ENCODE data around the gene TMEFF1. TPM values are rescaled to one million over a fixed set of nuclear protein-coding genes. Genes with fewer than 3 reads are reported as not detected.

Gene TMEFF1
- polyA plus RNA-seq, 1 donor (not counting 4 experiments of a cell fraction or from before 2014, with no cell fraction given), result not detected

GRCh38 chr9:100479820-100480219 is 6.9 kb downstream of the TMEFF1 start:
- TF ChIP-seq EZH2 (IDR thresholded peaks at IDR 0.05; ENCODE audit: low read length) (no peak), CTCF (optimal IDR thresholded peaks at IDR 0.05 in 1 of 3, IDR thresholded peaks at IDR 0.05 in 1 of 3, conservative IDR thresholded peaks at IDR 0.05 in 1 of 3; ENCODE audit: extremely low read depth in 1 of 3, insufficient read depth in 2 of 3, low read length in 3 of 3) (no peak)
- Histone ChIP-seq H3K4me3 (ENCODE audit: control insufficient read depth in 2 of 3, extremely low read depth in 1 of 3, insufficient read depth in 2 of 3, low read depth in 1 of 3, low read length in 3 of 3) (no peak overlapping the region), H4K20me1 (ENCODE audit: control insufficient read depth, extremely low read depth, insufficient read depth, low read length) (no peaks in the 10 kb centered on the region), H3K79me2 (ENCODE audit: control insufficient read depth, insufficient read depth, low read length) (no peaks in the 10 kb centered on the region), H3K9me3 (ENCODE audit: control insufficient read depth, low read depth, low read length) (no peaks in the 10 kb centered on the region), H3K4me2 (ENCODE audit: control insufficient read depth, extremely low read depth, insufficient read depth, low read depth, low read length) (no peak overlapping the region), H3K27ac (ENCODE audit: control insufficient read depth, insufficient read depth, low read length) (no peak overlapping the region), H3K9me1 (ENCODE audit: control insufficient read depth, extremely low read depth, insufficient read depth, low read length) (no peaks in the 10 kb centered on the region), H2AFZ (ENCODE audit: control insufficient read depth, low read length) (no peak overlapping the region), H3K36me3 (ENCODE audit: control insufficient read depth in 2 of 2, extremely low read depth in 1 of 2, insufficient read depth in 2 of 2, low read length in 2 of 2) (no peaks in the 10 kb centered on the region), H3K4me1 (ENCODE audit: control insufficient read depth, extremely low read depth, insufficient read depth, low read length) (no peaks in the 10 kb centered on the region), H3K9ac (ENCODE audit: control insufficient read depth, extremely low read depth, insufficient read depth, low read length) (no peak overlapping the region), H3K27me3 (ENCODE audit: control insufficient read depth, extremely low read depth, insufficient read depth, low read length) (no peaks in the 10 kb centered on the region)
- FAIRE-seq (no peak), DNase-seq (ENCODE audit: low read depth, low spot score) (no peak)
- dilution Hi-C loops (cut with MboI; ENCODE audit: extremely low pct_ligation_motif_present, low sequenced_read_pairs), result no loop called here

- DNase-seq (ENCODE audit: low read depth, low spot score) (no peak), FAIRE-seq (no peak)
- no peaks in the 10 kb centered on the region for H4K20me1 ChIP-seq (ENCODE audit: control insufficient read depth, extremely low read depth, insufficient read depth, low read length)
- no peaks in the 10 kb centered on the region for H3K79me2 ChIP-seq (ENCODE audit: control insufficient read depth, insufficient read depth, low read length)
- dilution Hi-C loops (cut with MboI; ENCODE audit: extremely low pct_ligation_motif_present, low sequenced_read_pairs), result no loop called here
- no peak overlapping the region for H3K9ac ChIP-seq (ENCODE audit: control insufficient read depth, extremely low read depth, insufficient read depth, low read length)
- H3K9me1 ChIP-seq (ENCODE audit: control insufficient read depth, extremely low read depth, insufficient read depth, low read length), result no peaks in the 10 kb centered on the region
- no peak for TF ChIP-seq EZH2 (IDR thresholded peaks at IDR 0.05; ENCODE audit: low read length)
- TF ChIP-seq CTCF (optimal IDR thresholded peaks at IDR 0.05 in 1 of 3, IDR thresholded peaks at IDR 0.05 in 1 of 3, conservative IDR thresholded peaks at IDR 0.05 in 1 of 3; ENCODE audit: extremely low read depth in 1 of 3, insufficient read depth in 2 of 3, low read length in 3 of 3), result no peak
- H3K9me3 ChIP-seq (ENCODE audit: control insufficient read depth, low read depth, low read length), result no peaks in the 10 kb centered on the region
- no peaks in the 10 kb centered on the region for H3K27me3 ChIP-seq (ENCODE audit: control insufficient read depth, extremely low read depth, insufficient read depth, low read length)
- no peak overlapping the region for H3K4me2 ChIP-seq (ENCODE audit: control insufficient read depth, extremely low read depth, insufficient read depth, low read depth, low read length)
- H3K4me1 ChIP-seq (ENCODE audit: control insufficient read depth, extremely low read depth, insufficient read depth, low read length), result no peaks in the 10 kb centered on the region
- H3K4me3 ChIP-seq (ENCODE audit: control insufficient read depth in 2 of 3, extremely low read depth in 1 of 3, insufficient read depth in 2 of 3, low read depth in 1 of 3, low read length in 3 of 3), result no peak overlapping the region
- no peak overlapping the region for H3K27ac ChIP-seq (ENCODE audit: control insufficient read depth, insufficient read depth, low read length)
- H3K36me3 ChIP-seq (ENCODE audit: control insufficient read depth in 2 of 2, extremely low read depth in 1 of 2, insufficient read depth in 2 of 2, low read length in 2 of 2), result no peaks in the 10 kb centered on the region
- H2AFZ ChIP-seq (ENCODE audit: control insufficient read depth, low read length), result no peak overlapping the region
Measured at GRCh38 chr9:100485196-100485595, 12.2 kb downstream of the TMEFF1 start.
